Measurements from ENCODE around the gene RPL10.
A peak's percentile ranks its signal among the peaks of the same experiment; 100 is the strongest.

RPL10 gene

DNA sequence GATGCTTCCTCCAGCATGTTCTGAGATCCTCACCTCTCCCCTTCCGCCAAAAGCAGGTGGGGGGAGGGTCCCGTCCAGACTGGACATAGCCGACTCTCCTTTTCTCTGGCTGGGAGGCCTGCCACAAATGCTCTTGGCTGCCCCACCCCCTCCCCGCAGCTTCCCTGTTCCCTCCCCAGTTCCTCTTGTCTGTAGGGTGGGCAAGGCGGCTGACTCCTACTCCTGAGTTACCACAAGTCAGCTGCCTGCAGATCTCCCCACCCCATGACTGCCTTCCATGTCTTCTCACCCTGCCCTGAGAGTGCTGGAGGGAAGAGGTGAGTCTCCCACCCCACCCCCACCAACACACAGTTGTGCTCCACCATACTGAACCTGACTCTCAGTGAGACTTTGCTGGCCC, 33.2 kb downstream of the RPL10 start:
- no peak for DNase-seq

- DNase-seq: no peak
Observed at GRCh38 chrX:154432210-154432609, 34.0 kb downstream of the RPL10 start.

GRCh38 chrX:154433605-154434004, 35.4 kb downstream of the RPL10 start:
- DNase-seq: no peak

GRCh38 chrX:154434394-154435168, 36.4 kb downstream of the RPL10 start:
- DNase-seq: no peak

GRCh38 chrX:154435171-154435733, 37.1 kb downstream of the RPL10 start:
- DNase-seq: no peak

GRCh38 chrX:154436374-154436982, 38.3 kb downstream of the RPL10 start:
- DNase-seq: peak; percentile 38

- peak; percentile 38 for DNase-seq
Observed at GRCh38 chrX:154436983-154437752, 39.0 kb downstream of the RPL10 start, which contains the start of gene GDI1. TSS of gene GDI1 (plus strand) at chrX:154437154. CDS start at chrX:154437255, 101 bp downstream.

DNA sequence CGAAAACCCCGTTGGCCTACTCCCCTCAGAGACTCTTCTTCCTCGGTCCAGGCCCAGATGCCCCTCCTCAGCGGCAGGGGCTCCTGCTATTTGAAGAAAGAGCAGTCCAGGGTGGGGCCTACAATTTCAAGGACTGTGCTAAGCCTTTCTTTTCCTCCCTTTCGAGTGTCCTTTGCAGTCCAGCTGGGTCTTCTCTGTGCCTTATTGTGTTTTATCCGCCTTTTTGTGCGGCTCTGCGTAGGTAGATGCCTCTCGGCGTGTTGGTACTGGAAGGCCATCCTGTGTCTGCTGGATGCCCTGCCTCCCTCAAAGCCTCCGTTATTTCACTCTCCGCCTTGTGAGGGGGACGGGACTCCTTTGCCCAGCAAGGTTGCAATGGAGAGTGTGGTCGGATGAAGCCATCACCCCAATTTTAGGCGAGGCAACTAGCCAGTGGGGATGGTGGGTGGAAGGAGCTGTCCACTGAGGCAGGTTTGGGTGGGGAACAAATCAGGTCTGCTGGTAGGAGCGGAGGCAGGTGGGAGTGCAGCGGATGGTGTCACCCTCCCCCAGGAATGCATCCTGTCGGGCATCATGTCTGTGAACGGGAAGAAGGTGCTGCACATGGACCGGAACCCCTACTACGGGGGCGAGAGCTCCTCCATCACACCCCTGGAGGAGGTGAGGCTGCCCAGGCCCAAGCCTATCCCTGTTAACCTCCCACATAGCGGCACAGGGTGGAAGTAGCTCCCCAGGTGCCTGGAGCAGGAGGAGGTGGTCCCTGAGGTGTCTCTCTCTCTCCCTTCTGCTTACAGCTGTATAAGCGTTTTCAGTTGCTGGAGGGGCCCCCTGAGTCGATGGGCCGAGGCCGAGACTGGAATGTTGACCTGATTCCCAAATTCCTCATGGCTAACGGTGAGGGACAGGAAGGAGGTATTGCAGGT, 40.1 kb downstream of the RPL10 start:
- DNase-seq: no peak

DNA sequence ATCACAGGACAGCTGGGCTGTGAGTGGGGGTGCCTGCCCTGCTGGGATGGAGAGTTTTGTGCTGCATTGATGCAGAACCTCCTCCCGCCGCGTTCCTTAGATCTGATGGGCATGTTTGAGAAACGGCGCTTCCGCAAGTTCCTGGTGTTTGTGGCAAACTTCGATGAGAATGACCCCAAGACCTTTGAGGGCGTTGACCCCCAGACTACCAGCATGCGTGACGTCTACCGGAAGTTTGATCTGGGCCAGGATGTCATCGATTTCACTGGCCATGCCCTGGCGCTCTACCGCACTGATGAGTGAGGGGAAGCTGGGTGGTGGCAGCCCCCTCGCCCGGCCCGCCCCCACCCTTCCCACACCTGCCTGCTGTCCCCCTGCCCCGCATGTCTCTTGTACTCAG, 41.7 kb downstream of the RPL10 start:
- no peak for DNase-seq

- no peak for DNase-seq
Observed at GRCh38 chrX:154440623-154441357, 42.6 kb downstream of the RPL10 start.

- no peak for DNase-seq
Observed at GRCh38 chrX:154441564-154441963, 43.4 kb downstream of the RPL10 start.

DNA sequence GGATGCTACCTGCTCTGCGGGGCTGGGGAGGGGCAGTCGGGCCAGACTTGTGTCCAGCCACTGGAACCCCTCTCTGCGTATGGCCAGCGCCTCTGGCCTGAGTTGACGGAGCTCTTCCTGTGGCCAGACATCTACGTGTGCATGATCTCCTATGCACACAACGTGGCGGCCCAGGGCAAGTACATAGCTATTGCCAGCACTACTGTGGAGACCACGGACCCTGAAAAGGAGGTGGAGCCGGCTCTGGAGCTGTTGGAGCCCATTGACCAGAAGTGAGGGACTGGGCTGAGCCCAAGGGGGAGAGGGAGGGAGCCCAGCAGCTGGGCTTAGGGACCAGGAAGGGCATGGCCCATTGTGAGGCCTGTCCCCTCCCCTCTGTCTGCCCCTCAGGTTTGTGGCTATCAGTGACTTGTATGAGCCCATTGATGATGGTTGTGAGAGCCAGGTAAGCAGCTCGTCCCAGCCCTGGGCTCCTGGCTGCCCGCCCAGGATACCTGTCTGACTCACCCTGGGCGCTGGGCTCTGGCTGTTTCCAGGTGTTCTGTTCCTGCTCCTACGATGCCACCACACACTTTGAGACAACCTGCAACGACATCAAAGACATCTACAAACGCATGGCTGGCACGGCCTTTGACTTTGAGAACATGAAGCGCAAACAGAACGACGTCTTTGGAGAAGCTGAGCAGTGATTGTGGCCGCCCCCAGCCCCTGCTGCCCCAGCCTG, 44.0 kb downstream of the RPL10 start:
- no peak for DNase-seq

DNA sequence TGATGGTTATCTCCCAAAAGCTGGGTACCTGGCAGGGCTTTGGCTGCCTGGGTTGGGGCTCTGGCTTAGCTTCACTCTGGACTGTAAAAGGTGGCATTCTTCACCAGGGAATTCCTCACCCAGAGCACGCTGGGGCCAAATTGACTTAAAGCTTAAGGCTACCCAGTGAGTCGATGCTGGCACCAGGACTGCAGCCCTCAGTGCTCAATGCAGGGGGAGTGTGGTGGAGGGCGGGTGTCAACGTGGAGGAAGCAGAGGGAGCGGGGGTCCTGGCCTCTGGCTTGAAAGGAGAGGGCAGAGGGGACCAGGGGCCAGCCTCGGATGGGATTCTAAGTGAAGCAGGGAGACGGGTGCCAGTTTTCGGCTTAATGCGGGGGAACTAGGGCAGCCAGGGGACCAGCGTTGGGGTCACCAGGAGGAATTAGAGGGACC, 45.3 kb downstream of the RPL10 start:
- DNase-seq: no peak

- DNase-seq: peak; percentile 74
Observed at GRCh38 chrX:154443992-154444754, 46.0 kb downstream of the RPL10 start, which contains the start of gene FAM50A. TSS of gene FAM50A (plus strand) at chrX:154444141. CDS start at chrX:154444236, 95 bp downstream.

- DNase-seq: no peak
Observed at GRCh38 chrX:154444755-154445246, 46.6 kb downstream of the RPL10 start.

DNA sequence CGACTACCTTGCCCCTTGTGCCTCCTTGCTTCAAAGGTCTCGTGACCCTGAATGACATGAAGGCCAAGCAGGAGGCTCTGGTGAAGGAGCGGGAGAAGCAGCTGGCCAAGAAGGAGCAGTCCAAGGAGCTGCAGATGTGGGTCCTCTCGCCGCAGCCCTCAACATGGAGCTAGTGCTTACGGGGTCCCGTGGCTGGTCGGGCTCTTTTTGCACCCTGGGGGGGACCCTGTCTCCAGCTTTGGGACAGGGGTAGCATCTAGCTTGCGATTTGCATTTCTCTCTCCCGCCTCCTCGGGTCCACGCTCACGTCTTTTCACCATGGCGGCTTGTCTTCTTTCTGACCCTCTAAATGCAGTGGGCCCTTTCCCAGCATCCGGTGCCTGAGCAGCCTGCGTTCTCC, 47.6 kb downstream of the RPL10 start:
- no peak for DNase-seq

GRCh38 chrX:154446430-154446829, 48.3 kb downstream of the RPL10 start:
- no peak for DNase-seq

GRCh38 chrX:154448484-154448883, 50.3 kb downstream of the RPL10 start:
- DNase-seq: no peak

GRCh38 chrX:154449618-154450017, 51.4 kb downstream of the RPL10 start:
- DNase-seq: no peak

DNA sequence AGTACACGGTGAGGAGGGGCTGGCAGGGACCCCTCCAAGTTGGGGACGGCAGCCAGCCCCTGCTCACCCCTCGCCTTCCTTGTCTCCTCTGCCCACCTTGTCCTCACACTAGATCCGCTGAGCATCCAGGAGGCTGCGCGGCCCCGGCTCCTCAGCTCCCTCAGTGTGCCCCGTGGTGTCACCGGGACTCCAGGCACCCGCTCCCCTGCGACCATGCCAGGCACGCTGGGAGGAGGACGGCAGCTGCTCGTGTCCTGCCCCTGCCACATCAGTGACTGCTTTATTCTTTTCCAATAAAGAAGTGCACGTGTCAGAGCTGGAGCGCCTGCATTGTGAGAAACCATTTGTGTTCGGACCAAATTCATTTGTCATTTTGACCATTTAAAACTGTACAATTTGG, 52.1 kb downstream of the RPL10 start:
- no peak for DNase-seq
